Caco-2 (cell line): ENCODE results near the gene PRSS23. TPM values are rescaled to one million over a fixed set of nuclear protein-coding genes. Genes with fewer than 3 reads are reported as not detected.

Experiments used
- BruUV-seq: library from RNA; stranded (reverse); fragments of 400-500 nt; replicated peaks from 2 replicates; lab custom pipeline; 2021; lab: Mats Ljungman, UMichigan
- CTCF ChIA-PET: fragments of 300-600 bp; sonication (Branson Sonifier 250); formaldehyde crosslinking; loops from one replicate; lab custom pipeline; 2022; ENCODE audit warnings: antibody characterized with exemption; lab: Charles Lee
- POLR2A ChIA-PET: fragments of 300-600 bp; sonication (Branson Sonifier 250); formaldehyde crosslinking; loops from one replicate; lab custom pipeline; 2022; ENCODE audit warnings: antibody characterized with exemption; lab: Charles Lee
- DNase-seq, 2 experiments: peaks; one replicate each; pipeline versions ENCODE4 v3.0.0 to v3.0.0-alpha.2; 2020 to 2022
- H3K27me3 ChIP-seq: replicated peaks from 2 replicates; pipeline ENCODE4 v1.6.0; 2011; ENCODE audit warnings: low read length; ENCODE audit not compliant: control insufficient read depth, insufficient read depth
- H3K36me3 ChIP-seq: 2 replicates; pipeline ENCODE4 v1.5.1; 2011; ENCODE audit warnings: low read length; ENCODE audit not compliant: control insufficient read depth, insufficient read depth
- H3K4me1 ChIP-seq: fragments of 250-450 bp; sonication (Bioruptor Pico); 2 replicates; pipeline ENCODE4 v1.5.1; 2020; ENCODE audit warnings: mild to moderate bottlenecking
- H3K4me3 ChIP-seq: 2 replicates; pipeline ENCODE4 v1.5.1; 2011; ENCODE audit warnings: low read depth, mild to moderate bottlenecking, control low read depth, low read length
- H3K9me3 ChIP-seq: fragments of 250-450 bp; sonication (Bioruptor Pico); 2 replicates; pipeline ENCODE4 v1.5.1; 2020; ENCODE audit warnings: mild to moderate bottlenecking, moderate library complexity
- H3K27ac Mint-ChIP-seq: one replicate; pipeline ENCODE4 v1.8.0; 2022; ENCODE audit warnings: mixed read lengths; ENCODE audit not compliant: unreplicated experiment
- H3K27me3 Mint-ChIP-seq: one replicate; pipeline ENCODE4 v1.8.0; 2022; ENCODE audit warnings: mixed read lengths; ENCODE audit not compliant: insufficient read depth, unreplicated experiment
- H3K36me3 Mint-ChIP-seq: one replicate; pipeline ENCODE4 v1.8.0; 2022; ENCODE audit warnings: mild to moderate bottlenecking, mixed read lengths; ENCODE audit not compliant: insufficient read depth, unreplicated experiment
- H3K4me1 Mint-ChIP-seq: one replicate; pipeline ENCODE4 v1.8.0; 2022; ENCODE audit warnings: low read depth, mixed read lengths; ENCODE audit not compliant: unreplicated experiment
- H3K4me3 Mint-ChIP-seq: one replicate; pipeline ENCODE4 v1.8.0; 2022; ENCODE audit warnings: mild to moderate bottlenecking, moderate library complexity, mixed read lengths; ENCODE audit not compliant: unreplicated experiment
- H3K9me3 Mint-ChIP-seq: one replicate; pipeline ENCODE4 v1.8.0; 2022; ENCODE audit warnings: mixed read lengths; ENCODE audit not compliant: unreplicated experiment
- intact Hi-C: fragments of 100-400 bp; cut with micrococcal nuclease; formaldehyde crosslinking; loops from one replicate; pipeline ENCODE4 v1.10.0; 2022; ENCODE audit not compliant: unreplicated experiment
- total RNA-seq: library from RNA; stranded (reverse); gene quantifications from 2 replicates; pipeline ENCODE4 v1.2.3, GENCODE V29; 2022
- TF ChIP-seq, protein P1 (sequence below), 2 experiments: fragments of 200-600 bp in 1 of 2; IDR thresholded peaks; 1 replicate in 1 of 2; 2 replicates in 1 of 2; pipeline versions ENCODE4 v1.5.1 to v1.8.0; 2011 to 2022; ENCODE audit warnings: antibody characterized with exemption in 1 of 2, control low read depth in 1 of 2, inconsistent platforms in 1 of 2, low read depth in 1 of 2, low read length in 1 of 2, mild to moderate bottlenecking in 1 of 2, moderate library complexity in 1 of 2; ENCODE audit not compliant: insufficient read depth in 1 of 2, severe bottlenecking in 1 of 2, unreplicated experiment in 1 of 2

Gene PRSS23
- total RNA-seq, 1 experiment from 2014 or later: 400 TPM

- Mint-ChIP-seq H3K9me3 (no peaks in the 10 kb centered on the region), H3K4me3 (no peak overlapping the region), H3K36me3 (peaks cover 92% of the 10 kb centered on the region), H3K27ac (peak overlapping the region; percentile 93), H3K4me1 (peaks cover 92% of the 10 kb centered on the region), H3K27me3 (no peaks in the 10 kb centered on the region)
- BruUV-seq: no TSS peak
- TF ChIP-seq, protein P1, sequence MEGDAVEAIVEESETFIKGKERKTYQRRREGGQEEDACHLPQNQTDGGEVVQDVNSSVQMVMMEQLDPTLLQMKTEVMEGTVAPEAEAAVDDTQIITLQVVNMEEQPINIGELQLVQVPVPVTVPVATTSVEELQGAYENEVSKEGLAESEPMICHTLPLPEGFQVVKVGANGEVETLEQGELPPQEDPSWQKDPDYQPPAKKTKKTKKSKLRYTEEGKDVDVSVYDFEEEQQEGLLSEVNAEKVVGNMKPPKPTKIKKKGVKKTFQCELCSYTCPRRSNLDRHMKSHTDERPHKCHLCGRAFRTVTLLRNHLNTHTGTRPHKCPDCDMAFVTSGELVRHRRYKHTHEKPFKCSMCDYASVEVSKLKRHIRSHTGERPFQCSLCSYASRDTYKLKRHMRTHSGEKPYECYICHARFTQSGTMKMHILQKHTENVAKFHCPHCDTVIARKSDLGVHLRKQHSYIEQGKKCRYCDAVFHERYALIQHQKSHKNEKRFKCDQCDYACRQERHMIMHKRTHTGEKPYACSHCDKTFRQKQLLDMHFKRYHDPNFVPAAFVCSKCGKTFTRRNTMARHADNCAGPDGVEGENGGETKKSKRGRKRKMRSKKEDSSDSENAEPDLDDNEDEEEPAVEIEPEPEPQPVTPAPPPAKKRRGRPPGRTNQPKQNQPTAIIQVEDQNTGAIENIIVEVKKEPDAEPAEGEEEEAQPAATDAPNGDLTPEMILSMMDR (IDR thresholded peaks at IDR 0.05; ENCODE audit: insufficient read depth in 1 of 2, low read depth in 1 of 2, low read length in 1 of 2, severe bottlenecking in 1 of 2, unreplicated experiment in 1 of 2): no peak
- DNase-seq: no peak
- ChIA-PET POLR2A (interaction anchor here (0.6 to 1.4 kb wide), 3 partner anchors 10 to 337 kb away, joined by 3 to 12 read pairs (median 6); partner anchors contain the start of gene PRSS23), CTCF (interaction anchor here (1.5 kb wide), 1 partner anchor 203 kb away, joined by 5 read pairs; no protein-coding TSS in a partner anchor)
- no peak overlapping the region for H3K4me3 ChIP-seq
- intact Hi-C loops: loop anchor here (5.0 to 10.0 kb wide), 2 partner anchors 188 to 745 kb away; partner anchors contain the start of gene PICALM
- no peaks in the 10 kb centered on the region for H3K27me3 ChIP-seq
- H3K4me1 ChIP-seq: peaks cover 98% of the 10 kb centered on the region
- no peaks in the 10 kb centered on the region for H3K36me3 ChIP-seq
- no peaks in the 10 kb centered on the region for H3K9me3 ChIP-seq
Observed at GRCh38 chr11:86810288-86810687, 9.9 kb downstream of the PRSS23 start.

- no peaks in the 10 kb centered on the region for H3K9me3 Mint-ChIP-seq
- CTCF ChIA-PET: interaction anchor here (0.6 to 2.7 kb wide), 20 partner anchors 9 to 957 kb away, joined by 3 to 40 read pairs (median 4); partner anchors contain the start of genes ME3 and PRSS23
- Histone ChIP-seq H3K4me3 (no peak overlapping the region), H3K27me3 (no peaks in the 10 kb centered on the region), H3K9me3 (no peaks in the 10 kb centered on the region), H3K36me3 (no peaks in the 10 kb centered on the region), H3K4me1 (peaks cover 98% of the 10 kb centered on the region)
- POLR2A ChIA-PET: interaction anchor here (0.5 to 2.2 kb wide), 11 partner anchors 11 to 204 kb away, joined by 3 to 32 read pairs (median 4); partner anchors contain the start of genes ME3 and PRSS23
- BruUV-seq: no TSS peak
- TF ChIP-seq, protein P1 (IDR thresholded peaks at IDR 0.05; ENCODE audit: insufficient read depth in 1 of 2, low read depth in 1 of 2, low read length in 1 of 2, severe bottlenecking in 1 of 2, unreplicated experiment in 1 of 2): no peak
- H3K36me3 Mint-ChIP-seq: peaks cover 78% of the 10 kb centered on the region
- no peaks in the 10 kb centered on the region for H3K27me3 Mint-ChIP-seq
- intact Hi-C loops: loop anchor here (1.0 to 10.0 kb wide), 10 partner anchors 9 to 747 kb away; partner anchors contain the start of genes ME3 and PICALM
- H3K4me1 Mint-ChIP-seq: peaks cover 92% of the 10 kb centered on the region
- DNase-seq: peak; percentile 92 to 95
- peak overlapping the region; percentile 49 for H3K4me3 Mint-ChIP-seq
- peak overlapping the region; percentile 92 for H3K27ac Mint-ChIP-seq
Observed at GRCh38 chr11:86811637-86812321, 11.4 kb downstream of the PRSS23 start.

DNA sequence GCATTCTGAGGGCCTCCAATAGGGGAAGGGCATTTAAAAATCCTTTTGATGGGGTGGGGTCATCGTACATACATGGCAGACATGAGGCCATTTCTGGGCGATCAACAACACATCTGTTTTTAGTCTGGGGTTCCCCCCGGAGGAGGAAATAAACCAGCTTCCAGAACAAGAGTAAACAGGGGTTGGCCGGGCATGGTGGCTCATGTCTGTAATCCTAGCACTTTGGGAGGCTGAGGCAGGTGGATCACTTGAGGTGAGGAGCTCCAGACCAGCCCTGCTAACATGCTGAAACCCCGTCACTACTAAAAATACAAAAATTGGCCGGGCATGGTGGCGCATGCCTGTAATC, 12.0 kb downstream of the PRSS23 start:
- no peak for DNase-seq
- peaks cover 98% of the 10 kb centered on the region for H3K4me1 ChIP-seq
- BruUV-seq: no TSS peak
- peak overlapping the region; percentile 49 for H3K4me3 Mint-ChIP-seq
- H3K27me3 Mint-ChIP-seq: no peaks in the 10 kb centered on the region
- no peaks in the 10 kb centered on the region for H3K36me3 ChIP-seq
- intact Hi-C loops: loop anchor here (1.0 to 10.0 kb wide), 10 partner anchors 10 to 747 kb away; partner anchors contain the start of genes ME3 and PICALM
- H3K4me3 ChIP-seq: no peak overlapping the region
- peak overlapping the region; percentile 92 for H3K27ac Mint-ChIP-seq
- no peaks in the 10 kb centered on the region for H3K9me3 ChIP-seq
- no peaks in the 10 kb centered on the region for H3K27me3 ChIP-seq
- ChIA-PET POLR2A (interaction anchor here (0.9 to 2.2 kb wide), 9 partner anchors 12 to 204 kb away, joined by 3 to 32 read pairs (median 4); partner anchors contain the start of genes ME3 and PRSS23), CTCF (interaction anchor here (0.6 to 2.7 kb wide), 18 partner anchors 8 to 958 kb away, joined by 3 to 40 read pairs (median 4); partner anchors contain the start of genes ME3 and PRSS23)
- no peaks in the 10 kb centered on the region for H3K9me3 Mint-ChIP-seq
- peaks cover 86% of the 10 kb centered on the region for H3K4me1 Mint-ChIP-seq
- TF ChIP-seq, protein P1 (IDR thresholded peaks at IDR 0.05; ENCODE audit: insufficient read depth in 1 of 2, low read depth in 1 of 2, low read length in 1 of 2, severe bottlenecking in 1 of 2, unreplicated experiment in 1 of 2): no peak
- H3K36me3 Mint-ChIP-seq: peaks cover 72% of the 10 kb centered on the region
